Fibroblast of peridontal ligament (primary cell): Measurements from ENCODE around the gene CROCC2.

Source experiments
- DNase-seq: peaks from one replicate; pipeline ENCODE4 v3.0.0-alpha.2; 2010; ENCODE audit errors: extremely low read depth

The CROCC2 gene

GRCh38 chr2:240875228-240876034 lies 30.7 kb upstream of the CROCC2 start:
- DNase-seq = no peak

GRCh38 chr2:240876035-240876474 lies 30.1 kb upstream of the CROCC2 start:
- no peak for DNase-seq

- no peak for DNase-seq
These were observed 29.5 kb upstream of the CROCC2 start for GRCh38 chr2:240876475-240877251.

GRCh38 chr2:240877460-240878340 lies 28.4 kb upstream of the CROCC2 start:
- no peak for DNase-seq

- no peak for DNase-seq
These were observed 27.7 kb upstream of the CROCC2 start for GRCh38 chr2:240878341-240878936.

- no peak for DNase-seq
These were observed 27.0 kb upstream of the CROCC2 start for GRCh38 chr2:240879105-240879504.

- no peak for DNase-seq
These were observed 24.2 kb upstream of the CROCC2 start for GRCh38 chr2:240881913-240882312.

GRCh38 chr2:240884221-240884620 lies 21.9 kb upstream of the CROCC2 start:
- DNase-seq = no peak

- DNase-seq = no peak
These were observed 21.4 kb upstream of the CROCC2 start for GRCh38 chr2:240884745-240885144.

- DNase-seq = no peak
These were observed 20.6 kb upstream of the CROCC2 start for GRCh38 chr2:240885566-240885965.

GRCh38 chr2:240886023-240886565 lies 20.0 kb upstream of the CROCC2 start:
- no peak for DNase-seq

- no peak for DNase-seq
These were observed 19.2 kb upstream of the CROCC2 start for GRCh38 chr2:240886678-240887609.

GRCh38 chr2:240887631-240888030 lies 18.5 kb upstream of the CROCC2 start:
- DNase-seq = no peak

GRCh38 chr2:240888130-240888889 lies 17.8 kb upstream of the CROCC2 start:
- no peak for DNase-seq

- no peak for DNase-seq
These were observed 17.1 kb upstream of the CROCC2 start for GRCh38 chr2:240888890-240889573.

GRCh38 chr2:240889601-240890560 lies 16.3 kb upstream of the CROCC2 start:
- no peak for DNase-seq

- DNase-seq = no peak
These were observed 15.4 kb upstream of the CROCC2 start for GRCh38 chr2:240890691-240891090.
